GM12872 (cell line): ENCODE measurements around the gene VWA3B.

Source experiments
- CTCF ChIP-seq: IDR thresholded peaks from 3 replicates; pipeline ENCODE4 v1.5.1; 2011; ENCODE audit warnings: low read depth, mild to moderate bottlenecking, low read length, moderate library complexity; ENCODE audit not compliant: insufficient read depth

The VWA3B gene

GRCh38 chr2:98043101-98043500 lies 43.9 kb upstream of the VWA3B start:
- no peak for TF ChIP-seq CTCF

- TF ChIP-seq CTCF: no peak
Measured at GRCh38 chr2:98050070-98050469, 36.9 kb upstream of the VWA3B start.

GRCh38 chr2:98058191-98058975 lies 28.6 kb upstream of the VWA3B start:
- no peak for TF ChIP-seq CTCF

- no peak for TF ChIP-seq CTCF
Measured at GRCh38 chr2:98060277-98060676, 26.7 kb upstream of the VWA3B start.

GRCh38 chr2:98063291-98063854 lies 23.6 kb upstream of the VWA3B start:
- TF ChIP-seq CTCF: no peak

- TF ChIP-seq CTCF: no peak
Measured at GRCh38 chr2:98065808-98066207, 21.2 kb upstream of the VWA3B start.

- no peak for TF ChIP-seq CTCF
Measured at GRCh38 chr2:98067160-98067559, 19.8 kb upstream of the VWA3B start.
